NCI-H446 (cell line): ENCODE measurements around the gene PLK1.
"Not testable (repeated sequence)": the region's sequence is repeated elsewhere in the genome, so short reads cannot be mapped to it uniquely, and the experiment has no call there.

ENCODE experiments used
- DNase-seq, 2 experiments: peaks; one replicate each; lab custom pipeline; 2025; lab: John Stamatoyannopoulos, UW

PLK1 gene

GRCh38 chr16:23710504-23710903 lies 31.8 kb downstream of the PLK1 start:
- DNase-seq = no peak

DNA sequence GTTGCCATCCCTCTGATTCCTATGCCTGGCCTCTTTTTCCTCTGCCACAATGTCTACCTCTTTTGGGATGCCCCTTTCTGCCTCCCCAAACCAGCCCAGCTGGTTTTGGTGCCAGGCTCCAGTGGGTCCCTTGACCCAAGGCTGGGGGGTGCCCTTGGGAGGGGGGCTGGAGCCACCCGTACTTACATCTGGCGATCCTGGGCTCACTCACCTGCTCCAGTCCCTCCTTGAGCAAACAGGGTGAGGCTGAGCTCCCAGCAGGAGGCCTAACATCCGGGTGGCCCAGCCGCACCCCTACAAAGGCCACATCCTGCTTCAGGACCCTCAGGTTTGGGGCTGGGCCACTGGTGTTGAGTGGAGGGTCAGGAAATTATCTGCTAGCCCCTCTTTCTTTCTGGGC lies 33.1 kb downstream of the PLK1 start:
- DNase-seq = no peak

- no peak for DNase-seq
These were observed 34.3 kb downstream of the PLK1 start, which contains the start of gene ERN2 for GRCh38 chr16:23712976-23713375. ERN2 (minus strand) TSS chr16:23713222; CDS start chr16:23713187, 35 bp downstream.

GRCh38 chr16:23716484-23716883 lies 37.8 kb downstream of the PLK1 start:
- no peak for DNase-seq

- not testable (repeated sequence) for DNase-seq
These were observed 44.0 kb downstream of the PLK1 start for GRCh38 chr16:23722613-23723240.

- DNase-seq = no peak
These were observed 45.6 kb downstream of the PLK1 start for GRCh38 chr16:23724096-23724784.

- no peak for DNase-seq
These were observed 46.1 kb downstream of the PLK1 start for GRCh38 chr16:23724785-23725131.

DNA sequence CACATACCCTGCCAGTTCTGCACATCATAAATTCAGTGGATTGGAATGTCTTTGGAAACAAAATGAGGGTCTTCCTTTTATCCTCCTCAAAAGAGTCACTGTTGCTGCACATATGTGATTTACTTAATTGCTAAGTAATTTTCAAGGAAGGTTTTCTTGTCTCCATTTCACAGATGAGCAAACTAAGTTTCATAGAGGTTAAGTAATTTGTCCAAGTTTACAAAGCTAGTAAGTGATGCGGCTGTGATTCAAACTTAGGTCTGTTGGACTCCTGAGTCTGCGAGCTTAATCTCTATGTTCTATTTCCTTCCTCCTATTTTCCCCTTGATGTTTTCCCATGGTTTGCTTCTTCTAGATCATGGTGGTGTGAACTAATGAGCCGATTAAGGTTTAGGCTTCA lies 48.0 kb downstream of the PLK1 start:
- DNase-seq = no peak

- DNase-seq = no peak
These were observed 49.4 kb downstream of the PLK1 start for GRCh38 chr16:23728112-23728477.

DNA sequence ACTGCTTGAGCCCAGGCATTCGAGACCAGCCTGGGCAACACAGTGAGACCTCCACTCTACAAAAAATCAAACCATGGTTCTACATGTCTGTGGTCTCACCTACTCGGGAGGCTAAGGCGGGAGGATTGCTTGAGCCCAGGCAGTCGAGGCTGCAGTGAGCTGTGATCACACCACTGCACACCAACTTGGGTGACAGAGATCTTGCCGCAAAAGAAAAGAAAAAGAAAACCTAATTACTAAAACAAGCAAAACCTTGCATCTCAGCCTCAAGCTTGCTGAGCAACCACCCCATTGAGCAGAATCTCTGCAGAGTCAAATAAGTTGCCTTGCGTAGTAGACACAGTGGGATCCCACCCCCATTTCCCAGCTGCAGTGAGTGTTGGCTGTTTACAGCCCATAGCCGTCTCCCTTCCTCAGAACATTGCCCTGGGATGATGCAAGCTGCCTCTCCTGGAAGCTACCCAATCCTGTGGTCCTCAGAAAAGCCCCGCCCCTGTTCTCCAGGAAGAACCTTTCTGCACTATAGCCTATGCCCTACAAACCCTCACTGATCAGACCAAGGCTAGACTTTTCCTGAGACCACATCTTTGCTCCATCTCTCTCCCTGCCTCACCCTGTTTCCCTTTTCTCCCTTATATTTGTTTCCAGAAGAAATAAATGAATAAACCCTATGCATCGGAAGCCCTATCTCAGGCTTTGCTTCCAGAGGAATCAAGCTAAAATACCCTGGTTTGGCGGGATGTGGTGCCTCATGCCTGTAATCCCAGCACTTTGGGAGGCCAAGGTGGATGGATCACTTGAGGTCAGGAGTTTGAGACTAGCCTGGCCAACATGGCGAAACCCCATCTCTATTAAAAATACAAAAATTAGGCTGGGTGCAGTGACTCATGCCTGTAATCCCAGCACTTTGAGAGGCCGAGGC lies 51.1 kb downstream of the PLK1 start:
- DNase-seq = peak in 1 of 2 experiments; percentile 48

DNA sequence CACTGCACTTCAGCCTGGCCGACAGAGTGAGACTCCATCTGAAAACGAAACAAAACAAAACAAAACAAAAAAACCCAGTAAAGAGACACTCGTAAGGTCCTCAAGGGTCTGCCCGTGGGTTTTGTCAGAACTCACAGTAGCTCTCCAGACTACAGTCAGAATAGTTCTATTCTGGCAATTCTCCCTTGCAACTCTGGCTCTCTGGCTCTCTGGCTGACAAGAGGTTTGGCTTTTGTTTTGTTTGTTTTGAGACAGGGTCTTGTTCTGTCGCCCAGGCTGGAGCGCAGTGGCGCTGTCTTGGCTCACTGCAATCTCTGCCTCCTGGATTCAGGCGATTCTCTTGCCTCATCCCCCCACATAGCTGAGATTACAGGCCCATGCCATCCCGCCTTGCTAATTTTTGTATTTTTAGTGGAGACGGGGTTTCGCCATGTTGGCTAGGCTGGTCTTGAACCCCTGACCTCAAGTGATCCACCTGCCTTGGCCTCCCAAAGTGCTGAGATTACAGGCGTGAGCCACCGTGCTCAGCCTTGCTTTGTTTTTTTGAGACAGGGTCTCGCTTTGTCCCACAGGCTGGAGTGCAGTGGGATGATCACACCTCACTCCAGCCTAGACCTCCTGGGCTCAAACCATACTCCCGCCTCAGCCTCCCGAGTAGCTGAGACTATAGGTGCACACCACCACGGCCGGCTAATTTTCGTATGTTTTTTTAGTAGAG lies 55.6 kb downstream of the PLK1 start:
- DNase-seq = no peak

GRCh38 chr16:23737423-23738028 lies 58.8 kb downstream of the PLK1 start:
- DNase-seq = not testable (repeated sequence)

DNA sequence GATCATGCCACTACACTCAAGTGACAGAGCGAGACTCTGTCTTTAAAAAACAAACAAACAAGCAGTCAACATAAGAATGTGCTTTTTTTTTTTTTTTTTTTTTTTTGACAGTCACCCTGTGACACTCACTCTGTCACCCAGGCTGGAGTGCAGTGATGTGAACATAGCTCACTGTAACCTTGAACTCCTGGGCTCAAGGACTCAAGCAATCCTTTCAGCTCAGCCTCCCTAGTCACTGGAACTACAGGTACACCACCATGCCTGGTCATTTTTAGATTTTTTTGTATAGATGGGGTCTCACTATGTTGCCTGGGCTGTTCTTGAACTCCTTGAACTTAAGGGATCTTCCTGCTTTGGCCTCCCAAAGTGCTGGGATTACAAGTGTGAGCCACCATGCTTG lies 60.8 kb downstream of the PLK1 start:
- no peak for DNase-seq
